GM21423 (cell line): ENCODE results near the gene CABP1.
A peak's percentile ranks its signal among the peaks of the same experiment; 100 is the strongest.
"Not testable (repeated sequence)": the region's sequence is repeated elsewhere in the genome, so short reads cannot be mapped to it uniquely, and the experiment has no call there.

Experiments
- ATAC-seq: cut with Tn5 transposase; IDR thresholded peaks from one replicate; pipeline ENCODE4 v1.9.1; 2021; ENCODE audit warnings: mild to moderate bottlenecking, moderate library complexity; ENCODE audit not compliant: unreplicated experiment

Gene CABP1

GRCh38 chr12:120666571-120667390 is 26.4 kb downstream of the CABP1 start:
- ATAC-seq: no peak

- ATAC-seq: no peak
Observed at GRCh38 chr12:120668091-120668867, 27.9 kb downstream of the CABP1 start.

- ATAC-seq: peak; percentile 56
Observed at GRCh38 chr12:120668868-120669840, 28.7 kb downstream of the CABP1 start.

- ATAC-seq: not testable (repeated sequence)
Observed at GRCh38 chr12:120670237-120670636, 29.8 kb downstream of the CABP1 start.

GRCh38 chr12:120670667-120671066 is 30.2 kb downstream of the CABP1 start:
- no peak for ATAC-seq

GRCh38 chr12:120674097-120674636 is 33.7 kb downstream of the CABP1 start:
- no peak for ATAC-seq

- ATAC-seq: peak; percentile 56
Observed at GRCh38 chr12:120677765-120678473, 37.5 kb downstream of the CABP1 start.

- no peak for ATAC-seq
Observed at GRCh38 chr12:120678572-120678971, 38.1 kb downstream of the CABP1 start.

GRCh38 chr12:120680165-120680738 is 39.8 kb downstream of the CABP1 start:
- ATAC-seq: no peak

GRCh38 chr12:120684523-120684932 is 44.1 kb downstream of the CABP1 start:
- no peak for ATAC-seq

- no peak for ATAC-seq
Observed at GRCh38 chr12:120685522-120685921, 45.1 kb downstream of the CABP1 start.

- ATAC-seq: peak; percentile 64
Observed at GRCh38 chr12:120686151-120686689, 45.8 kb downstream of the CABP1 start.

GRCh38 chr12:120686690-120687577 is 46.5 kb downstream of the CABP1 start, which contains the start of gene MLEC:
Gene MLEC, plus strand, starts transcription at chr12:120687149. Its CDS starts 148 bp downstream, at chr12:120687297.
- peak; percentile 63 for ATAC-seq

GRCh38 chr12:120687578-120688289 is 47.3 kb downstream of the CABP1 start:
- no peak for ATAC-seq

- no peak for ATAC-seq
Observed at GRCh38 chr12:120688527-120689071, 48.2 kb downstream of the CABP1 start.

GRCh38 chr12:120689397-120690082 is 49.1 kb downstream of the CABP1 start:
- ATAC-seq: no peak

GRCh38 chr12:120690083-120690450 is 49.6 kb downstream of the CABP1 start:
- no peak for ATAC-seq
